Inflammatory macrophage treated with lipopolysaccharide for 4 hours (primary cell): ENCODE measurements around the gene FA2H.
"Not testable (repeated sequence)": the region's sequence is repeated elsewhere in the genome, so short reads cannot be mapped to it uniquely, and the experiment has no call there.

Experiments used
- DNase-seq: peaks from one replicate; pipeline ENCODE4 v3.0.0-alpha.2; 2020

FA2H gene

GRCh38 chr16:74769586-74770190 is 4.9 kb downstream of the FA2H start:
- DNase-seq, result no peak

DNA sequence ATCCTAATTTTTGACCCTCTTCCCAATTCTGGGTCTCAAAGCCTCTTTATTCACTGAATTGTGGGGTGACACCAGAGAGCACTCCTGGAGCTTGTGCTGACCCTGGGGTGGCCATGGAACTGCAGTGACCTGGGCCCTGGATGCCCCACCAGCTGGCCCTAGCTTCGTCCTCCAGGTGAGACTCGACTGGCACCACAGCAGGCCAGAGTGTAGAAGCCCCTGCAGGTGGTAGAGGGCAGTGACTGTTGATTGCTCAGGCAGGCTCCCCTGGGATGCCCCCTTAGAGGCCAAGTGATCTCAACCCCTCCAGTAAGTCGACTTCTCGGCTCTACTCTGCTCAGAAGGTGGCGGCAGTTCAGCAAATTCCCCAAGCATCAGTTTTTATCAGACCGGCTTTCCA is 6.4 kb downstream of the FA2H start:
- no peak for DNase-seq

DNA sequence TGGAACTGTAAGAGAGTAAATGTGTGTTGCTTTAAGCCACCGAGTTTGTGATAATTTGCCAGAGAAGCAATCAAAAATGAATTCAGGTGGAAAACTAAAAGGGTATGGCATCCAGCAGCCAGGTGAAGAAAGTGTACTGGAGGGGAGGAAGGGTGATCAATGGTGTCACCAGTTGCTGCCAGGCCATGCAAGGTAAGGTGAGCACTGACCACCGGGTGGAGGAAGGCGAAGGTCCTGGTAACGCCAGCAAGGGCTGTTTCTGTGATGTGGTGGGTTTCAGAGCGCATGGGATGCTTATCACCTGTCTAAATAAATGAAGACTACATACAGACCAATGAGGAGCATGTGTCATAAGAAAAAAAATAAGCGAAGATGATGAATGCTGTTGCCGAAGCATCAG is 6.9 kb downstream of the FA2H start:
- DNase-seq, result no peak

DNA sequence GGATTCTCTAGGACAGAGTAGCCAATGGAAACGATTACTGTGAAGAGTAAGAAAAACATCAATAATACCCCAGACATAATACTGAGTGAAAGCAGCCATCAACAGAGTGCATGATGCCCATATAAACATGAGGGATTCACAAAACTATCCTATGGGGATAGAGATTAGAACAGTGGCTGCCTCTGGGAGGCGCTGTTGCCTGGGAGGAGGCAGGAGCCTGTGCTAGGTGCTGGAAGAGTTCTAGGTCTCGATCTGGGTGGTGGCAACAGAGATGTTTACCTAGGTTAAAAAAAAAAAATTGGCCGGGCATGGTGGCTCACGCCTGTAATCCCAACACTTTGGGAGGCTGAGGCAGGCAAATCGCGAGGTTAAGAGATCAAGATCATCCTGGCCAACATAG is 7.9 kb downstream of the FA2H start:
- DNase-seq, result no peak

- DNase-seq, result not testable (repeated sequence)
These were observed 10.4 kb downstream of the FA2H start for GRCh38 chr16:74764184-74764583.

DNA sequence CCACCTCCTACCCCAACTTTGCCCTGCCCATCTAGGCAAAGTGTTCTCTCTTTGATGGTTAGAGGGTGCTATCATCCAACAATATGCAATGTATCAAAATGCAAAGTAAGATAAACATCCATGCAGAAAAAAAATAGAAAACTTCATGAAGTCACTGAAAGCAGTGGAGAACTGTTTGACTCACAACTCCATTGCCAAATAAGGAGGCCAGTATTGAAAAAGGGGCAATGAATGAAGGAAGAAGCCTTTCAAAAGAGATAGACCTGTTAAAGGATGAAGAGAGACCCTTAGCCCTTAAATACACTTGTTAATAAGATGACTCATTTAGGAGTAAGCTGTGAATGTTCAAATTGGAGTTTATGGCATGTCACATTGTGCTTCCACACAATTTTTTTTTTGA is 13.0 kb downstream of the FA2H start:
- peak; percentile 5 for DNase-seq

GRCh38 chr16:74760007-74760767 is 14.4 kb downstream of the FA2H start:
- peak; percentile 49 for DNase-seq

- no peak for DNase-seq
These were observed 15.1 kb downstream of the FA2H start for GRCh38 chr16:74759564-74759963.

- no peak for DNase-seq
These were observed 15.8 kb downstream of the FA2H start for GRCh38 chr16:74758801-74759200.

DNA sequence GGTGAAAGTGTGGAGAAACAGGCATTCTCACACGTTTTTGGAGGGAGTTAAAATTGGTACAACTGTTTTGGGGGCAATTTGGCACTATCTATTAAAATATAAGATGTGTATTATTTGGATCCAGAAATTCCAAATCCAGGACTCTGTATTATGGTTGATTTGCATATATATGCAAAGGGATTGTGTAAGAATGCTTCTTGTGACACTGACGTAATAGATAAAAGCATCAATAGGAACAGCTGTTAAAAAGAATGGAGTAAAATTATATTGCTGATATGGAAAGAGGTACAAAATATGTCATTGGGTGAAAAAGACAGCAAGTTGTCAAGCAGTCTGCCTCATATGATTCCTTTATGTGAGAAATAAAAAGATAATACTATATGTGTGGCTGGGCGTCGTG is 17.3 kb downstream of the FA2H start:
- DNase-seq, result peak; percentile 32

DNA sequence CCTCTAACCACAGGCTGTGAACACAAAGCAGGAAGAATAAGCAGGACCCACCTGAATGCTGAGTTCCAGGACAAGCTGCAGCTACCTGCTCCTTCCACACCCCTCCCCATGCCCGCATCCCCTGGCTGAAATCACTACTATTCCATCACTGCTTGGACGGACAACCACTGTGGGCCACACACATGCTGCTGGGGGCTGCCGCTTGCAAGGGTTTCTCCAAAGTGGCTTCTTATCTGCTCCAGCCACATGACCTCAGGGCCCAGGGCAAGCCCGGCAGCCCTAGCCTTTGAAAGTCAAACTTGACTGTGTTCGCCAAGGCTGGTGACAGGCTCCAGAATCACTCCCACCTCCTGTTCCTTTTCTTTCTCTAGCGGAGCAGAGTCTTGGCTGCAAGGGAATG is 18.4 kb downstream of the FA2H start:
- DNase-seq, result no peak

DNA sequence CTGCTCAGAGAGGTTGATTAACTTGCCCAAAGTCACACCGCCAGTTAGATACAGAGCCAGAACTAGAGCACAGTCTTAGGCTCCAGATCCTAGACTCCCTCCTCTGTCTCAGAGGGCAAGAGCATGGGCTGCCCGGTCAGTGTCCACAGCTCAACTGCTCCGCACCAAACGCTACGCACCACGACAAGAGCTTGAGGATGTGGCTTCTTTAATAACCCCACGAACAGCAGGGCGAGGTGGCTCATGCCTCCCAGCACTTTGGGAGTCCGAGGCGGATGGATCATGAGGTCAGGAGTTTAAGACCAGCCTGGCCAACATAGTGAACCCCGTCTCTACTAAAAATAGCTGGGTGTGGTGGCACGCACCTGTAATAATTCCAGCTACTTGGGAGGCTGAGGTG is 21.4 kb downstream of the FA2H start:
- DNase-seq, result no peak

GRCh38 chr16:74752756-74753155 is 21.9 kb downstream of the FA2H start:
- no peak for DNase-seq

GRCh38 chr16:74752258-74752657 is 22.4 kb downstream of the FA2H start:
- DNase-seq, result no peak

DNA sequence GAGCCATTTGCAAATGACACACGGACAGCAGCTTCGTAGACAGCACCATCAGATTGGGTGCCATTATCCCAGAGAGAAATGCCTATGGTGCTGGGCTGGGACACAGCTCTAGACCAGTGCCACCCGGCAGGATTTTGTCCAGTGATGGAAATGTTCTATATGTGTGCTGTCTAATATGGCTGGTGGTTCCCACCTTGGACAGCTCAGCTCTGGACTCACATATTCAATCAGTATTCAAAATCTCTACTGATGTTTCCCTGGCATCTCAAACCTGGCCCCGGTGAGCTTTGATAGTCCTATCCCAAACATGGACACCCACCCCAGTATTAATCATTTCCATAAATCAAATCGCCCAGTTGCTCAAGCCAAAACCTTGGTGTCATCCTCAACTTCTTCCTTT is 23.0 kb downstream of the FA2H start:
- no peak for DNase-seq

GRCh38 chr16:74749291-74750055 is 25.1 kb downstream of the FA2H start:
- no peak for DNase-seq

- no peak for DNase-seq
These were observed 26.0 kb downstream of the FA2H start for GRCh38 chr16:74748616-74749026.

DNA sequence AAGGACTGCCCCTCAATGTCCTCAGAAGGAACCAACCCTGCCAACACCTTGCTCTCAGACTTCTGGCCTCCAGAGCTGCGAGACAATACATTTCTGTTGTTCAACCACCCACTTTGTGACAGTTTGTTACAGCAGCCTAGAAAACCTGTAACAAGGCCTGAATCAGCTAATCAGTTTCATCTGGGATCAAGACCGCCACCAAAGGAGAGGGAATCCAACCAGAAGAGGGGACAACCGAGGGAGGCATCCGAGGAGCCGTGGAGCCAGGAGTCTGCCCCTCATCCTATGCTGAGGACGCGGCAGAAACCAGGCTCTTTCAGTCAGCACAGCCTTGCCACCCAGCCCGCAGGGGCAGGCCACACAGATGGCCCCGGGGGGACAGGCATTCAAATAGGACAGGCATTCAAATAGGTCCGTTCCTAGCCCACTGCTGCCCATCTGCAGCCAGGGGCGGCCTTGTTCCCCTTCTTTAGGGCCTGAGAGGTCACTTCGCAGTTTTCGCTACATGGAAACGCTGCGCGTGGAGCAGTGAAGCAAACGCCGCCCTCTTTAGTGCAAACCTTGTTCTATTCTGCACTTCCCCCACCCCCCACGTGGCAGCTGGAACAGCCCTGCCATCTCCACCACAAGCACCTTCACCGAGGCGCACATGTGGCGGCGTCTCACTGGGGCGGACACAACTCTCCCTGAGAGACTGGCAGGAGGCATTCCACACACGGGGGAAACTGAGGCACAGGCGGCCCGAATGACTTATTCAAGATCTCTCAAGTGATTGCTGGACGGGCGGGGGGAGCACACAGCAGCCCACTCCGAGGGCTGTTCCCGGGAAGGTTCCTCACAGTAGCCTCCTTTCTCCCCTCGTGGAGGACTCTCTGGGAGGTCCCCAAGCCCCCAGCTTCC is 26.7 kb downstream of the FA2H start:
- DNase-seq, result no peak

DNA sequence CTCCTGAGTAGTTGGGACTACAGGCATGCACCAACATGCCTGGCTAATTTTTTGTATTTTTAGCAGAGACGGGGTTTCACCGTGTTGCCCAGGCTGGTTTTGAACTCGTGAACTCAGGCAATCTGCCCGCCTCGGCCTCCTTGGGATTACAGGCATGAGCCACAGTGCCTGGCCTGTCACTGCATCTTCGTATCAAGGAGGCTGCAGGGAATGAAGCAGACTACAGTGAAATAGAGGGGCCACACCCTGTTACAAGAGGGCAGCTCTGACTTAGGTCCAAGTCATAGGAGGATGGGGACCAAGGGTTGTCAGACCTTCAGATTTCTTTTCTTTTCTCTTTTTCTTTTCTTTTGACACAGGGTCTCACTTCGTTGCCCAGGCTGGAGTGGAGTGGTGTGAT is 28.7 kb downstream of the FA2H start:
- no peak for DNase-seq

- no peak for DNase-seq
These were observed 29.5 kb downstream of the FA2H start for GRCh38 chr16:74745109-74745615.

DNA sequence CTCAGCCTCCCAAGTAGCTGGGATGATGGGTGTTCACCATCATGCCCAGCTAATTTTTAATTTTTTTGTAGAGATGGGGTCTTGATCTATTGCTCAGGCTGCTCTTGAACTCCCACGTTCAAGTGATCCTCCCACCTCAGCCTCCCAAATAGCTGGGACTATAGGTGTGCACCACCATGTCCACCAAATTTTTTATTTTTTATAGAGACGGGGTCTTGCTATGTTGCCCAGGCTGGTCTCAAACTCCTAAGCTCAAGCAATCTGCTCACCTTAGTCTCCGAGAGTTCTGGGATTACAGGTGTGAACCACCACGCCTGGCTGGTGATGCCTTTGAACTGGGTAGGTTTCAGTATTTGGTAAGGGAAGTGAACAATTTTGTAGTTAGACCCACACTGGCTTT is 30.1 kb downstream of the FA2H start:
- no peak for DNase-seq

GRCh38 chr16:74743668-74744299 is 30.8 kb downstream of the FA2H start:
- DNase-seq, result no peak
